A549 (cell line): ENCODE results near the gene NXPH4.

Experiments
- BHLHE40 ChIP-seq: IDR thresholded peaks from 2 replicates; pipeline ENCODE4 v1.6.1; 2012; ENCODE audit warnings: low read depth, low read length, inconsistent platforms
- CEBPB ChIP-seq, 2 experiments: fragments of >200 bp in 1 of 2; sonication (Bioruptor Twin) in 1 of 2; formaldehyde crosslinking in 1 of 2; IDR thresholded peaks; 2 replicates each; pipeline ENCODE4 v1.6.1; 2012 to 2016
- EHMT2 ChIP-seq: fragments of 200-600 bp; sonication (generic); IDR thresholded peaks from 2 replicates; pipeline ENCODE4 v1.6.1; 2016; ENCODE audit warnings: antibody characterized with exemption, low read depth, mild to moderate bottlenecking, moderate library complexity
- NFE2L2 ChIP-seq: fragments of 150-350 bp; conservative IDR thresholded peaks from 2 replicates; pipeline ENCODE4 v1.6.1; 2014; ENCODE audit warnings: low read length
- POLR2A ChIP-seq: IDR thresholded peaks from 2 replicates; pipeline ENCODE4 v1.6.1; 2012; ENCODE audit warnings: mild to moderate bottlenecking, low read length
- TF ChIP-seq, protein P1 (sequence below): fragments of >200 bp; sonication (Bioruptor Twin); formaldehyde crosslinking; IDR thresholded peaks from 3 replicates; pipeline ENCODE4 v1.5.1; 2016
- TF ChIP-seq, protein P2 (sequence below): IDR thresholded peaks from 2 replicates; pipeline ENCODE4 v1.6.1; 2012; ENCODE audit warnings: low read depth, borderline replicate concordance
- TF ChIP-seq, protein P3 (sequence below): IDR thresholded peaks from 2 replicates; pipeline ENCODE4 v1.6.1; 2012

DNA sequence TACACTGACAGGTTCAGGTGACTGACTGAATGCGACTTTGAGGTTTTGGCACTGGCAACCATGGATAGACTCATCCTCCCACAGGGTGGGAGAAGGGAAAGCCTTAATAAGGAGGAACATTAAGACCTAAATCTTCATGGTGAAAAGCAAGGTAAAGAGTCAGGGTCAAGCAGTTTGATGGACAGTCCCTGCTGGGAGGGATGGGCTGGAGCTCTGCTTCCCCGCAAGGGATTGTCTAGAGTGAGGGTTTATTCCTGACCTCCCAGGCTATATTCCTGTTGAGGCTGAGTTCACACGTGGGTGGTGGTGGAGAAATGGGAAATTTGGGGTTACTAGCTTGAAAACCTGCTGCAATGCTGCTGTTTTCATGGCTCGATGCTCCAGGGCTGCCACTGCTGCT, 43.8 kb downstream of the NXPH4 start:
- TF ChIP-seq, protein P1, sequence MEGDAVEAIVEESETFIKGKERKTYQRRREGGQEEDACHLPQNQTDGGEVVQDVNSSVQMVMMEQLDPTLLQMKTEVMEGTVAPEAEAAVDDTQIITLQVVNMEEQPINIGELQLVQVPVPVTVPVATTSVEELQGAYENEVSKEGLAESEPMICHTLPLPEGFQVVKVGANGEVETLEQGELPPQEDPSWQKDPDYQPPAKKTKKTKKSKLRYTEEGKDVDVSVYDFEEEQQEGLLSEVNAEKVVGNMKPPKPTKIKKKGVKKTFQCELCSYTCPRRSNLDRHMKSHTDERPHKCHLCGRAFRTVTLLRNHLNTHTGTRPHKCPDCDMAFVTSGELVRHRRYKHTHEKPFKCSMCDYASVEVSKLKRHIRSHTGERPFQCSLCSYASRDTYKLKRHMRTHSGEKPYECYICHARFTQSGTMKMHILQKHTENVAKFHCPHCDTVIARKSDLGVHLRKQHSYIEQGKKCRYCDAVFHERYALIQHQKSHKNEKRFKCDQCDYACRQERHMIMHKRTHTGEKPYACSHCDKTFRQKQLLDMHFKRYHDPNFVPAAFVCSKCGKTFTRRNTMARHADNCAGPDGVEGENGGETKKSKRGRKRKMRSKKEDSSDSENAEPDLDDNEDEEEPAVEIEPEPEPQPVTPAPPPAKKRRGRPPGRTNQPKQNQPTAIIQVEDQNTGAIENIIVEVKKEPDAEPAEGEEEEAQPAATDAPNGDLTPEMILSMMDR = no peak
- TF ChIP-seq EHMT2 (no peak), BHLHE40 (no peak), CEBPB (IDR thresholded peaks at IDR 0.05) (no peak), POLR2A (no peak), NFE2L2 (no peak)
- TF ChIP-seq, protein P2, sequence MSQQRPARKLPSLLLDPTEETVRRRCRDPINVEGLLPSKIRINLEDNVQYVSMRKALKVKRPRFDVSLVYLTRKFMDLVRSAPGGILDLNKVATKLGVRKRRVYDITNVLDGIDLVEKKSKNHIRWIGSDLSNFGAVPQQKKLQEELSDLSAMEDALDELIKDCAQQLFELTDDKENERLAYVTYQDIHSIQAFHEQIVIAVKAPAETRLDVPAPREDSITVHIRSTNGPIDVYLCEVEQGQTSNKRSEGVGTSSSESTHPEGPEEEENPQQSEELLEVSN = no peak
- TF ChIP-seq, protein P3, sequence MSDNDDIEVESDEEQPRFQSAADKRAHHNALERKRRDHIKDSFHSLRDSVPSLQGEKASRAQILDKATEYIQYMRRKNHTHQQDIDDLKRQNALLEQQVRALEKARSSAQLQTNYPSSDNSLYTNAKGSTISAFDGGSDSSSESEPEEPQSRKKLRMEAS = no peak
